GM12878 (cell line): ENCODE results near the gene KCTD12. TPM values are rescaled to one million over a fixed set of nuclear protein-coding genes. Genes with fewer than 3 reads are reported as not detected.

ENCODE experiments used
- ATAC-seq: fragments of 200-7000 bp; cut with Tn5 transposase; 3 replicates; pipeline ENCODE4 v1.9.1; 2020; ENCODE audit warnings: mild to moderate bottlenecking, moderate library complexity
- BruUV-seq: library from RNA; stranded (reverse); fragments of 400-500 nt; replicated peaks from 2 replicates; lab custom pipeline; 2021; lab: Mats Ljungman, UMichigan
- CTCF ChIA-PET: fragments of 300-600 bp; sonication (Branson Sonifier 250); formaldehyde crosslinking; extraction: SDS; loops from one replicate; lab custom pipeline; 2021; ENCODE audit warnings: inconsistent platforms; lab: Yijun Ruan, JAX
- POLR2A ChIA-PET: fragments of 350-600 bp; formaldehyde crosslinking; extraction: SDS; loops from one replicate; lab custom pipeline; 2021; ENCODE audit warnings: inconsistent platforms; lab: Charles Lee
- RAD21 ChIA-PET: fragments of 300-600 bp; sonication (Branson Sonifier 250); formaldehyde crosslinking; loops from one replicate; lab custom pipeline; 2023; ENCODE audit warnings: antibody characterized with exemption; ENCODE audit not compliant: unreplicated experiment; lab: Charles Lee
- SMC1A ChIA-PET: fragments of 300-600 bp; sonication (Branson Sonifier 250); formaldehyde crosslinking; loops from one replicate; lab custom pipeline; 2023; ENCODE audit not compliant: unreplicated experiment, uncharacterized antibody; lab: Charles Lee
- DNase-seq: peaks from one replicate; pipeline ENCODE4 v3.0.0-alpha.2; 2011; ENCODE audit warnings: low read depth, low spot score
- FAIRE-seq: peaks from 3 replicates; lab custom pipeline; 2011; peaks lifted over from hg19 to GRCh38; lab: Jason Lieb, UNC
- H2AFZ ChIP-seq: 2 replicates; pipeline ENCODE4 v1.6.0; 2011; ENCODE audit warnings: low read depth, low read length, control low read depth; ENCODE audit not compliant: control insufficient read depth
- H3K27ac ChIP-seq: 2 replicates; pipeline ENCODE4 v1.5.1; 2011; ENCODE audit warnings: control low read depth; ENCODE audit not compliant: control insufficient read depth, insufficient read depth
- H3K27me3 ChIP-seq, 2 experiments: replicated peaks in 1 of 2; 2 replicates each; pipeline versions ENCODE4 v1.6.0 to v1.6.1; 2011; ENCODE audit warnings: low read length in 1 of 2; ENCODE audit not compliant: control insufficient read depth in 2 of 2, insufficient read depth in 2 of 2
- H3K36me3 ChIP-seq, 2 experiments: 2 replicates each; pipeline ENCODE4 v1.5.1; 2011; ENCODE audit warnings: low read length in 1 of 2; ENCODE audit not compliant: control insufficient read depth in 2 of 2, insufficient read depth in 2 of 2
- H3K4me1 ChIP-seq: 2 replicates; pipeline ENCODE4 v1.6.1; 2011; ENCODE audit warnings: mild to moderate bottlenecking, low read length, moderate library complexity, mixed read lengths; ENCODE audit not compliant: control insufficient read depth, insufficient read depth
- H3K4me2 ChIP-seq: 2 replicates; pipeline ENCODE4 v1.6.0; 2011; ENCODE audit warnings: control low read depth; ENCODE audit not compliant: control insufficient read depth, insufficient read depth
- H3K4me3 ChIP-seq: fragments of 200-600 bp; sonication (generic); 2 replicates; pipeline ENCODE4 v1.5.1; 2016
- H3K79me2 ChIP-seq: 2 replicates; pipeline ENCODE4 v1.6.0; 2011; ENCODE audit warnings: low read length; ENCODE audit not compliant: control insufficient read depth, insufficient read depth
- H3K9ac ChIP-seq: 2 replicates; pipeline ENCODE4 v1.8.0; 2011; ENCODE audit warnings: low read length, control low read depth, mixed read lengths; ENCODE audit not compliant: control insufficient read depth, insufficient read depth
- H3K9me3 ChIP-seq: replicated peaks from 3 replicates; pipeline ENCODE4 v1.5.1; 2011; ENCODE audit warnings: mild to moderate bottlenecking, low read length; ENCODE audit not compliant: control insufficient read depth, insufficient read depth
- H4K20me1 ChIP-seq: 2 replicates; pipeline ENCODE4 v1.6.0; 2011; ENCODE audit not compliant: control insufficient read depth, insufficient read depth
- BRCA1 ChIP-seq: IDR thresholded peaks from 2 replicates; pipeline ENCODE4 v1.6.1; 2011; ENCODE audit warnings: low read depth, low read length, improper control_type of control experiment
- FOXK2 ChIP-seq: fragments of 450-650 bp; IDR thresholded peaks from 2 replicates; pipeline ENCODE4 v1.6.1; 2017; ENCODE audit warnings: mild to moderate bottlenecking, moderate library complexity
- MYC ChIP-seq: IDR thresholded peaks from 2 replicates; pipeline ENCODE4 v1.6.1; 2011; ENCODE audit warnings: mild to moderate bottlenecking, low read length, moderate library complexity, inconsistent platforms; ENCODE audit not compliant: insufficient read depth, insufficient replicate concordance, insufficient read length, severe bottlenecking
- NFYB ChIP-seq: IDR thresholded peaks from 2 replicates; pipeline ENCODE4 v1.6.1; 2011; ENCODE audit warnings: low read depth, mild to moderate bottlenecking, low read length, improper control_type of control experiment, moderate library complexity; ENCODE audit not compliant: insufficient read depth
- NR2C1 ChIP-seq: fragments of 450-650 bp; IDR thresholded peaks from 2 replicates; pipeline ENCODE4 v1.6.1; 2017; ENCODE audit warnings: antibody characterized with exemption, mild to moderate bottlenecking, moderate library complexity
- RAD51 ChIP-seq: fragments of 450-650 bp; IDR thresholded peaks from 2 replicates; pipeline ENCODE4 v1.6.1; 2016; ENCODE audit warnings: moderate library complexity, mild to moderate bottlenecking, inconsistent platforms
- SPI1 ChIP-seq: IDR thresholded peaks from 2 replicates; pipeline ENCODE4 v1.6.1; 2011; ENCODE audit warnings: low read depth, mild to moderate bottlenecking, low read length, moderate library complexity, borderline replicate concordance; ENCODE audit not compliant: insufficient read depth
- TARDBP ChIP-seq: IDR thresholded peaks from 2 replicates; pipeline ENCODE4 v1.6.1; 2016; ENCODE audit warnings: borderline replicate concordance
- YY1 ChIP-seq: IDR thresholded peaks from 2 replicates; pipeline ENCODE4 v1.6.1; 2011; ENCODE audit warnings: low read depth, mild to moderate bottlenecking, low read length
- WGBS: methylation state at CpG from one replicate; pipeline ENCODE4 v1.1.6; 2016; ENCODE audit warnings: low lambda C conversion rate; ENCODE audit not compliant: insufficient replicate concordance, insufficient coverage; ENCODE audit errors: missing lambda C conversion rate; 5-methylcytosine and 5-hydroxymethylcytosine counted together
- in situ Hi-C: fragments of 300-500 bp; cut with MboI; formaldehyde crosslinking; loops from 9 replicates; pipeline ENCODE4 v1.14.3; 2018; ENCODE audit warnings: mixed read lengths
- intact Hi-C: fragments of 100-400 bp; cut with micrococcal nuclease; formaldehyde crosslinking; loops from one replicate; pipeline ENCODE4 v1.14.2; 2022; ENCODE audit not compliant: unreplicated experiment
- polyA plus RNA-seq, 11 experiments: library from polyadenylated mRNA; depleted of rRNA in 4 of 11; unstranded in 6 of 11; stranded (reverse) in 5 of 11; fragments of >200 nt; fragmentation: Nextera tagmentation in 4 of 11; fragmentation: Illumina TruSeq in 1 of 11; extraction: Ambion mirVana in 4 of 11; extraction: Trizol in 1 of 11; gene quantifications; 1 replicate in 1 of 11; 2 replicates in 10 of 11; pipeline versions ENCODE4 v1.2.1 to v1.2.3, GENCODE V29; 2011 to 2016; ENCODE audit warnings: inconsistent platforms in 2 of 11, missing spikeins in 2 of 11, low read depth in 1 of 11
- total RNA-seq, 4 experiments: library from RNA; depleted of rRNA in 3 of 4; stranded (reverse); fragments of >200 nt in 3 of 4; fragmentation: Illumina TruSeq in 1 of 4; extraction: Trizol in 1 of 4; gene quantifications; 2 replicates each; pipeline versions ENCODE4 v1.2.1 to v1.2.3, GENCODE V29; 2013 to 2021
- TF ChIP-seq, protein P1 (sequence below): fragments of 450-650 bp; conservative IDR thresholded peaks from 2 replicates; pipeline ENCODE4 v1.6.1; 2017; ENCODE audit warnings: mild to moderate bottlenecking, moderate library complexity

KCTD12 gene
- total and polyA plus RNA-seq, 10 of the 15 experiments (the other 5 are each of a cell fraction or from before 2014, with no cell fraction given): 0.24 to 2.9 (median 0.92) TPM

DNA sequence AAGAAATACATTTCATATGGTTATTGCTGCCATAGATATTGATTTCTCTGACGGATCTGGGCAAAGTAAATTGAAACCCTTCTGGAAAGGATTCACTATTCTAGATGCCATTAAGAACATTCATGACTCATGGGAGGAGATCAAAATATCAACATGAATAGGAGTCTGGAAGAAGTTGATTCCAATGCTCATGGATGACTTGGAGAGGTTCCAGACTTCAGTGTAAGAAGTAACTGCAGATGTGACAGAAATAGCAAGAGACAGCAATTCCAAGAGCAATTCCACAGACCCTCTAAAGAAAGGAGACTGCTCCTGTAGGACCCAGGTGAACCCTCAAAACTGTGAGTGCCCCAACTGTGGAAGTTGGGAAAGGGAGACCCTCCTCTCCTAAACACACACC is 30.9 kb upstream of the KCTD12 start:
- Histone ChIP-seq H3K9me3 (no peaks in the 10 kb centered on the region), H3K9ac (no peak overlapping the region), H3K27me3 (no peaks in the 10 kb centered on the region; a peak in 1 of 4 replicates), H3K4me2 (no peak overlapping the region), H2AFZ (no peak overlapping the region), H3K4me3 (no peak overlapping the region), H3K4me1 (no peaks in the 10 kb centered on the region), H3K27ac (no peak overlapping the region), H3K79me2 (no peaks in the 10 kb centered on the region), H3K36me3 (no peaks in the 10 kb centered on the region), H4K20me1 (no peaks in the 10 kb centered on the region)
- 0% methylated on average over 1 of the region's 1 CpG for WGBS
- no peak for DNase-seq
- TF ChIP-seq RAD51: no peak
- FAIRE-seq: no peak
- BruUV-seq: no TSS peak
- CTCF ChIA-PET: interaction anchor here (1.9 kb wide), 1 partner anchor 13 kb away, joined by 10 read pairs; no protein-coding TSS in a partner anchor
- ATAC-seq: no peak
- RAD21 ChIA-PET: interaction anchor here (1.5 kb wide), 1 partner anchor 13 kb away, joined by 7 read pairs; no protein-coding TSS in a partner anchor
- SMC1A ChIA-PET: interaction anchor here (1.0 to 2.0 kb wide), 3 partner anchors 9 to 15 kb away, joined by 4 to 5 read pairs (median 4); no protein-coding TSS in a partner anchor
- intact Hi-C loops: no loop called here
- POLR2A ChIA-PET: no interaction called here
- in situ Hi-C loops: no loop called here

DNA sequence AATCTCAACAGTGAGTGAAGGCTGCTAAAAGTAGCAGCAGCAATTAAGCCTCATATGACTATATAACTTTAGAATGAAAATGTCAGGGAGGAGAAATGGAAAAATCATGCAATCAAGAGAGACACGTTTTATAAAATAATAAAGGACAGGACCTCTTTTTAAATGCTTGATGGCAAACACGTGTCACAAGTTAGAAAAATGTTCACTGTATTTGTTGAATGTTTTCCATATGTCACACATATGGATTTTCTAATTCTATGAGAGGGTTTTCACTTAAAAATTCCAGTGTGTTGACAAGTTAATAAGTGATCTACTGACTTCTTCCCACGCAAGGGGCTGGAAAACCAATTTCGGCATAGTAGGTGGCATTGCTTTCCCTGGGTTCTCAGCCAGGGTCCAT is 27.7 kb upstream of the KCTD12 start:
- intact Hi-C loops (no loop called here), in situ Hi-C loops (no loop called here)
- RAD21 ChIA-PET: no interaction called here
- Histone ChIP-seq H3K4me3 (no peak overlapping the region), H4K20me1 (no peaks in the 10 kb centered on the region), H3K27me3 (no peaks in the 10 kb centered on the region; a peak in 1 of 4 replicates), H3K79me2 (no peaks in the 10 kb centered on the region), H3K4me2 (no peak overlapping the region), H3K4me1 (no peaks in the 10 kb centered on the region), H3K9me3 (no peaks in the 10 kb centered on the region), H3K36me3 (no peaks in the 10 kb centered on the region), H3K27ac (no peak overlapping the region), H2AFZ (no peak overlapping the region), H3K9ac (no peak overlapping the region)
- BruUV-seq: no TSS peak
- CTCF ChIA-PET: interaction anchor here (3.8 kb wide), 1 partner anchor 11 kb away, joined by 15 read pairs; no protein-coding TSS in a partner anchor
- SMC1A ChIA-PET: no interaction called here
- TF ChIP-seq FOXK2 (no peak), BRCA1 (no peak), SPI1 (no peak), MYC (no peak), NFYB (no peak), YY1 (no peak), TARDBP (no peak), NR2C1 (no peak)
- TF ChIP-seq, protein P1, sequence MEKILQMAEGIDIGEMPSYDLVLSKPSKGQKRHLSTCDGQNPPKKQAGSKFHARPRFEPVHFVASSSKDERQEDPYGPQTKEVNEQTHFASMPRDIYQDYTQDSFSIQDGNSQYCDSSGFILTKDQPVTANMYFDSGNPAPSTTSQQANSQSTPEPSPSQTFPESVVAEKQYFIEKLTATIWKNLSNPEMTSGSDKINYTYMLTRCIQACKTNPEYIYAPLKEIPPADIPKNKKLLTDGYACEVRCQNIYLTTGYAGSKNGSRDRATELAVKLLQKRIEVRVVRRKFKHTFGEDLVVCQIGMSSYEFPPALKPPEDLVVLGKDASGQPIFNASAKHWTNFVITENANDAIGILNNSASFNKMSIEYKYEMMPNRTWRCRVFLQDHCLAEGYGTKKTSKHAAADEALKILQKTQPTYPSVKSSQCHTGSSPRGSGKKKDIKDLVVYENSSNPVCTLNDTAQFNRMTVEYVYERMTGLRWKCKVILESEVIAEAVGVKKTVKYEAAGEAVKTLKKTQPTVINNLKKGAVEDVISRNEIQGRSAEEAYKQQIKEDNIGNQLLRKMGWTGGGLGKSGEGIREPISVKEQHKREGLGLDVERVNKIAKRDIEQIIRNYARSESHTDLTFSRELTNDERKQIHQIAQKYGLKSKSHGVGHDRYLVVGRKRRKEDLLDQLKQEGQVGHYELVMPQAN: no peak
- FAIRE-seq: no peak
- ATAC-seq: no peak
- POLR2A ChIA-PET: no interaction called here
- WGBS: 31% methylated on average over 4 of the region's 4 CpGs
- DNase-seq: no peak
